ENCODE results near the gene MICAL2. TPM values are rescaled to one million over a fixed set of nuclear protein-coding genes. Genes with fewer than 3 reads are reported as not detected.
A peak's percentile ranks its signal among the peaks of the same experiment; 100 is the strongest.

Gene MICAL2
- polyA plus RNA-seq, 1 donor, result 7.1 TPM

GRCh38 chr11:12248330-12248729 is 137.9 kb downstream of the MICAL2 start:
- peak; percentile 15 for DNase-seq

- DNase-seq, result peak; percentile 21
Observed at GRCh38 chr11:12249590-12250260, 139.3 kb downstream of the MICAL2 start.

- DNase-seq, result no peak
Observed at GRCh38 chr11:12251666-12252560, 141.5 kb downstream of the MICAL2 start.

GRCh38 chr11:12253843-12254281 is 143.5 kb downstream of the MICAL2 start:
- no peak for DNase-seq

GRCh38 chr11:12258451-12258850 is 148.1 kb downstream of the MICAL2 start:
- no peak for DNase-seq

- DNase-seq, result no peak
Observed at GRCh38 chr11:12259956-12260355, 149.6 kb downstream of the MICAL2 start.

GRCh38 chr11:12260731-12261521 is 150.5 kb downstream of the MICAL2 start:
- no peak for DNase-seq

- DNase-seq, result no peak
Observed at GRCh38 chr11:12261551-12261950, 151.2 kb downstream of the MICAL2 start.

- DNase-seq, result no peak
Observed at GRCh38 chr11:12263141-12263693, 152.8 kb downstream of the MICAL2 start.

- DNase-seq, result no peak
Observed at GRCh38 chr11:12264361-12264760, 154.0 kb downstream of the MICAL2 start.

- no peak for DNase-seq
Observed at GRCh38 chr11:12266132-12266531, 155.7 kb downstream of the MICAL2 start.

GRCh38 chr11:12266943-12267342 is 156.6 kb downstream of the MICAL2 start:
- DNase-seq, result no peak

- DNase-seq, result no peak
Observed at GRCh38 chr11:12267921-12268320, 157.5 kb downstream of the MICAL2 start.

GRCh38 chr11:12269104-12269441 is 158.7 kb downstream of the MICAL2 start:
- no peak for DNase-seq

- no peak for DNase-seq
Observed at GRCh38 chr11:12269446-12270214, 159.2 kb downstream of the MICAL2 start.

GRCh38 chr11:12270215-12270797 is 159.9 kb downstream of the MICAL2 start:
- no peak for DNase-seq

GRCh38 chr11:12270817-12271216 is 160.4 kb downstream of the MICAL2 start:
- DNase-seq, result no peak

- no peak for DNase-seq
Observed at GRCh38 chr11:12271241-12271640, 160.9 kb downstream of the MICAL2 start.

- DNase-seq, result no peak
Observed at GRCh38 chr11:12271826-12272366, 161.5 kb downstream of the MICAL2 start.

- DNase-seq, result no peak
Observed at GRCh38 chr11:12272821-12273617, 162.6 kb downstream of the MICAL2 start.
